Ovary (tissue), 9 donors: Measurements from ENCODE around the gene TLE2. TPM values are rescaled to one million over a fixed set of nuclear protein-coding genes. Genes with fewer than 3 reads are reported as not detected.

Source experiments
- DNase-seq, 5 donors: peaks; one replicate each; pipeline ENCODE4 v3.0.0-alpha.2; 2019 to 2020
- H3K27ac ChIP-seq, 2 donors: fragments of 200-600 bp; one replicate each; pipeline versions ENCODE4 v1.5.1 to v1.8.0; 2019 to 2022
- H3K27me3 ChIP-seq: fragments of 200-600 bp; one replicate; pipeline ENCODE4 v1.8.0; 2022
- H3K36me3 ChIP-seq: fragments of 200-600 bp; sonication (generic); one replicate; pipeline ENCODE4 v1.5.1; 2019
- H3K4me1 ChIP-seq: one replicate; pipeline ENCODE4 v1.8.1; 2013; ENCODE audit warnings: mild to moderate bottlenecking, moderate library complexity; ENCODE audit not compliant: insufficient read depth
- H3K4me3 ChIP-seq: fragments of 200-600 bp; sonication (generic); one replicate; pipeline ENCODE4 v1.5.1; 2017
- H3K9me3 ChIP-seq, 2 donors: fragments of 200-600 bp in 1 of 2; sonication (generic) in 1 of 2; one replicate each; pipeline versions ENCODE4 v1.5.1 to v1.8.1; 2013 to 2019; ENCODE audit warnings: mild to moderate bottlenecking in 1 of 2, moderate library complexity in 1 of 2
- EP300 ChIP-seq: sonication (generic); formaldehyde crosslinking; IDR thresholded peaks from one replicate; pipeline ENCODE4 v1.6.1; 2017; ENCODE audit warnings: antibody characterized with exemption
- POLR2A ChIP-seq: fragments of 450-650 bp; IDR thresholded peaks from one replicate; pipeline ENCODE4 v1.6.1; 2017; ENCODE audit warnings: antibody characterized with exemption, mild to moderate bottlenecking, moderate library complexity
- WGBS, 3 donors: extraction: QIAGEN DNeasy Blood & Tissue Kit in 1 of 3; methylation state at CpG; one replicate each; pipeline versions ENCODE4 v1.1.5 to v1.1.7; 2013 to 2017; 5-methylcytosine and 5-hydroxymethylcytosine counted together
- intact Hi-C, 4 donors: fragments of 100-400 bp; cut with DNase I; formaldehyde crosslinking; loops; one replicate each; pipeline versions ENCODE4 v1.11.0 to v1.15.1; 2022 to 2023
- polyA plus RNA-seq, 2 donors: library from polyadenylated mRNA; stranded (reverse); fragments of 200-250 nt in 1 of 2; fragments of 350-450 nt in 1 of 2; fragmentation: Illumina TruSeq in 1 of 2; extraction: RNeasy Lipid Tissue Mini Kit (QIAGEN cat#74804) in 1 of 2; gene quantifications; one replicate each; pipeline ENCODE4 v1.2.3, GENCODE V29; 2013 to 2014
- total RNA-seq, 7 donors: library from RNA; depleted of rRNA in 2 of 7; stranded (reverse); fragments of >200 nt in 2 of 7; fragmentation: NEBNext Ultra II Directional in 3 of 7; extraction: Animal tissue kit (Norgen Biotek cat#: 25700) in 3 of 7; gene quantifications; one replicate each; pipeline versions ENCODE4 v1.1.0 to v1.2.4, GENCODE V29; 2016 to 2023
- TF ChIP-seq, protein P1 (sequence below), 3 donors: fragments of 450-650 bp in 2 of 3; fragments of 200-600 bp in 1 of 3; IDR thresholded peaks; one replicate each; pipeline versions ENCODE4 v1.5.1 to v1.8.0; 2016 to 2022; ENCODE audit warnings: antibody characterized with exemption in 3 of 3, mild to moderate bottlenecking in 1 of 3
- donor health status: DM: no; HTN: no; CAD: no; lungs with moderate emphysema.
- donor health status: DM: no; HTN: no; CAD: no.
- donor health status: Bipolar disorder and iron deficiency.
- donor health status: DM: yes; HTN: yes; CAD: no.
- donor health status: DM: no; HTN: no; CAD: no.
- donor health status: DM: yes; HTN: yes; CAD: no.

TLE2 gene
- total and polyA plus RNA-seq, 9 donors = 15.1 to 43.9 (median 35.0) TPM

DNA sequence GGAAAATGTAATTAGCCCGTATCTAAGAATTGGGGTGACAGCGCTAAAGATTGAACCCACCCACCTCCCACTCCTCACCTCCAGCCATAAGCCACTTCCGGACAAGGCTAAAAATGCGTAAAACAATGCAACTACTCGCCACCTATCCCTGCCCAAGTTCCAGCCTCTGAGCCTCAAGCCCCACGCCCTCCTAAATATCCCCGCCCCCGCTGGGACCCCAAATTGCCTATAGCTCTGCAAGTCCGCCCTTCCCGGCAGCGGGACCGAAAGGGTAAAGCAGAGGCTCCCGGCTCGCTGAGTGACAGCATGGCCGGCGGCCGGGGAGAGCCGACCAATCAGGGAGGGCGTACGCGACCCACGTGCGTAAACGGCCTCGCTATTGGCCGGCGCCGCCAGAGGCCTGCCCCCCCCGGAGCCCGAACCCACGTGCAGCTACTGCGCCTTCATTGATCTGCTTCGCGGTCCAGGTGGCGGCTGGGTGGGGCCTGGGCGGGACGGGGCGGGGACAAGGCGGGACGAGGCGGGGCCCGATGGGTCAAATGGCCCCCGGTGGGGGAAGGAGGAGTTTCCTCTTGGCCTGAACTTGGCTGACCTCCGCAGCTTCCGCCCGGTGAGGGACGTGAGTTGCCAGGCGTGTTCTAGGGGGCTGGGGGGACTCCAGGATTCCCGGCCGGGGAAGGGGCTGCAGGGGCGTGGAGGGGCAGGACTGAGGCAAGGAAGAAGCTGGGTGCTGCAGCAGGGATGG lies 51.9 kb downstream of the TLE2 start, which contains the start of gene TLE6:
Gene TLE6, plus strand, starts transcription at position 564 of the 745 bp plus-strand sequence. CDS start 670 bp downstream, outside the sequence.
- DNase-seq = peak; percentile 92 to 97 (median 94)
- intact Hi-C loops = no loop called here
- Histone ChIP-seq H3K4me1 (peaks cover 7% of the 10 kb centered on the region), H3K27me3 (no peaks in the 10 kb centered on the region), H3K27ac (peak within 1 kb of the TSS in 1 of 2 donors; percentile 17), H3K9me3 (no peaks in the 10 kb centered on the region), H3K36me3 (no peaks in the 10 kb centered on the region), H3K4me3 (peak within 1 kb of the TSS; percentile 43)
- 0 to 1% (median 0%) methylated on average over 42 to 51 of the region's 51 CpGs for WGBS, 3 donors
- TF ChIP-seq POLR2A (no peak), EP300 (no peak)
- TF ChIP-seq, protein P1, sequence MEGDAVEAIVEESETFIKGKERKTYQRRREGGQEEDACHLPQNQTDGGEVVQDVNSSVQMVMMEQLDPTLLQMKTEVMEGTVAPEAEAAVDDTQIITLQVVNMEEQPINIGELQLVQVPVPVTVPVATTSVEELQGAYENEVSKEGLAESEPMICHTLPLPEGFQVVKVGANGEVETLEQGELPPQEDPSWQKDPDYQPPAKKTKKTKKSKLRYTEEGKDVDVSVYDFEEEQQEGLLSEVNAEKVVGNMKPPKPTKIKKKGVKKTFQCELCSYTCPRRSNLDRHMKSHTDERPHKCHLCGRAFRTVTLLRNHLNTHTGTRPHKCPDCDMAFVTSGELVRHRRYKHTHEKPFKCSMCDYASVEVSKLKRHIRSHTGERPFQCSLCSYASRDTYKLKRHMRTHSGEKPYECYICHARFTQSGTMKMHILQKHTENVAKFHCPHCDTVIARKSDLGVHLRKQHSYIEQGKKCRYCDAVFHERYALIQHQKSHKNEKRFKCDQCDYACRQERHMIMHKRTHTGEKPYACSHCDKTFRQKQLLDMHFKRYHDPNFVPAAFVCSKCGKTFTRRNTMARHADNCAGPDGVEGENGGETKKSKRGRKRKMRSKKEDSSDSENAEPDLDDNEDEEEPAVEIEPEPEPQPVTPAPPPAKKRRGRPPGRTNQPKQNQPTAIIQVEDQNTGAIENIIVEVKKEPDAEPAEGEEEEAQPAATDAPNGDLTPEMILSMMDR (IDR thresholded peaks at IDR 0.05) = no peak

DNA sequence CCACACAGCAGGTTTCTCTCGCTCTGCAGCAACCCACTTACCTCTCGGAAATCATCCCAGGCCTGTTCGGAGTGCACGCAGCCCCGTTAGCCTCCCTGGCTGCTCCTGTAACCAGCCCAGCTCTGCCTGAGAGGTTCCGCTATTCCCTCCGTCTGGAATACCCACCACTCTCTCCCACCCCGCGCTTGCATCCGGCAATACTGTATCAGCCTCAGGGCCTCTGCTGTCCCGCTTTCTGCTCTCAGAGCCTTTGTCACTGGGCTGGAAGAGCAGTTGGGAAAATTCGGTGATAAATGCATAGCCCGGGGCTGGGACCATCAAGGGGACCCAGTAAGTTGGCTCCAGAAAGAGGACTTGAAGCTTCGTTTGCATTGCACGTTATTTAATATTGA lies 52.5 kb downstream of the TLE2 start:
- Histone ChIP-seq H3K27ac (no peak overlapping the region), H3K36me3 (no peaks in the 10 kb centered on the region), H3K9me3 (no peaks in the 10 kb centered on the region), H3K4me1 (peaks cover 10% of the 10 kb centered on the region), H3K4me3 (peak overlapping the region; percentile 43), H3K27me3 (no peaks in the 10 kb centered on the region)
- no peak for DNase-seq
- TF ChIP-seq POLR2A (no peak), EP300 (no peak)
- TF ChIP-seq, protein P1 (IDR thresholded peaks at IDR 0.05) = no peak
- intact Hi-C loops = no loop called here
- WGBS, 3 donors = 3 to 12% (median 9%) methylated on average over 15 of the region's 15 CpGs

DNA sequence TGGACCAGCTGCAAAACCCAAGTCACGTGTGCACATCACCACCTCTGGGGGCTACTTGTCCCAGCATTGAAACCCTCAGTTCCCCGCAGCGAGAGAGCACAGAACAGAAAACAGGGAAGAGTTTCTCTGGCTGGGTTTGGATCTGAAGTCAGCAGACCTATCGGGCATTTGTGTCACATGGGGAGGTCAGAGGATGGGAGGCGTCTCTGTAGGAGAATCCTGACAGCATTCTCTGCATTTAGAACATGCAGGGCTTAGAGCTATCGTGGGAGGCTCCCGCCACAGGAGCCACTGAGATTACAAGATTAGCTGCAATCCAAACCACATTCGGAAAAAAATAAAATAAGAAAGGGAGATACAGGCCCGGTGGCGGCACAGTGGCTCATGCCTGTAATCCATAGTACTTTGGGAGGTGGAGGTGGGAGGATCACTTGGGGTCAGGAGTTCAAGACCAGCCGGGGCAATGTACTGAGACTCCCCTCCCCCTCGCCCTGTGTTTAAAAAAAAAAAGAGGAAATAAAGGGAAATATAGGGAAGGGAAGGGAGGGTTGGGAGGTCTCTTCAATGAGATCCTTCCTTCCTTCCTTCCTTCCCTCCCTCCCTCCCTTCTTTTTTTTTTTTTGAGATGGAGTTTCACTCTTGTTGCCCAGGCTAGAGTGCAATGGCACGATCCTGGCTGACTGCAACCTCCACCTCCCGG lies 54.6 kb downstream of the TLE2 start:
- DNase-seq = peak in 2 of 5 donors; percentile 26 to 50
- no peaks in the 10 kb centered on the region for H3K9me3 ChIP-seq
- no peaks in the 10 kb centered on the region for H3K36me3 ChIP-seq
- H3K4me1 ChIP-seq = peaks cover 10% of the 10 kb centered on the region
- TF ChIP-seq EP300 (no peak), POLR2A (no peak)
- TF ChIP-seq, protein P1 (IDR thresholded peaks at IDR 0.05) = no peak
- H3K27ac ChIP-seq = no peak overlapping the region
- H3K27me3 ChIP-seq = no peaks in the 10 kb centered on the region
- H3K4me3 ChIP-seq = no peak overlapping the region
- intact Hi-C loops = no loop called here
- 8 to 10% (median 9%) methylated on average over 14 of the region's 14 CpGs for WGBS, 3 donors

DNA sequence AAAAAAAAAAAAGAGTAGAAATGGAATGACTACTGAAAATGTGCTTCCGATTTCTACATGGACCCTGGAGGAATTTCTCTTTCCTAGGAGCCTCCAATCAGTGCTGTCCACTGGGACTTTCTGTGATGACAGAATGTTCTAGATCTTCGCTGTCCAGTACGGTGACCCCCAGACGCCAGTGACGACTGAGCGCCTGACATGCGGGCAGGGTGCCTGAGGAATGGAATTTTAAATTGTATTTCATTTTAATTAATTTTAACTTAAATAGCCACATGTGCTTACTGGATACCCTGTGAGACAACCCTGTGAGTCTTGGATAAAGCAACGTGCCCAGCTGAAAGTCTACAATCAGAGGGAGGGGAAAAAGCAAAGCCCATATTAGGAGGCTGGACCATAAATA lies 55.9 kb downstream of the TLE2 start:
- Histone ChIP-seq H3K27me3 (no peaks in the 10 kb centered on the region), H3K4me1 (peaks cover 16% of the 10 kb centered on the region), H3K36me3 (no peaks in the 10 kb centered on the region), H3K27ac (no peak overlapping the region), H3K4me3 (no peak overlapping the region), H3K9me3 (no peaks in the 10 kb centered on the region)
- intact Hi-C loops = no loop called here
- 23 to 41% (median 38%) methylated on average over 8 of the region's 8 CpGs for WGBS, 3 donors
- TF ChIP-seq EP300 (peak; percentile 96), POLR2A (no peak)
- TF ChIP-seq, protein P1 (IDR thresholded peaks at IDR 0.05) = no peak
- peak in 1 of 5 donors; percentile 63 for DNase-seq
